ENCODE results near the gene SYNGR3.
"Not testable (repeated sequence)": the region's sequence is repeated elsewhere in the genome, so short reads cannot be mapped to it uniquely, and the experiment has no call there.

Gene SYNGR3

GRCh38 chr16:2031081-2031577 lies 41.4 kb downstream of the SYNGR3 start:
- H3K27me3 ChIP-seq (replicated peaks): no peaks in the 10 kb centered on the region
- no peak for DNase-seq
- peaks cover 4% of the 10 kb centered on the region for H3K36me3 ChIP-seq (replicated peaks)
- TF ChIP-seq, protein P1, sequence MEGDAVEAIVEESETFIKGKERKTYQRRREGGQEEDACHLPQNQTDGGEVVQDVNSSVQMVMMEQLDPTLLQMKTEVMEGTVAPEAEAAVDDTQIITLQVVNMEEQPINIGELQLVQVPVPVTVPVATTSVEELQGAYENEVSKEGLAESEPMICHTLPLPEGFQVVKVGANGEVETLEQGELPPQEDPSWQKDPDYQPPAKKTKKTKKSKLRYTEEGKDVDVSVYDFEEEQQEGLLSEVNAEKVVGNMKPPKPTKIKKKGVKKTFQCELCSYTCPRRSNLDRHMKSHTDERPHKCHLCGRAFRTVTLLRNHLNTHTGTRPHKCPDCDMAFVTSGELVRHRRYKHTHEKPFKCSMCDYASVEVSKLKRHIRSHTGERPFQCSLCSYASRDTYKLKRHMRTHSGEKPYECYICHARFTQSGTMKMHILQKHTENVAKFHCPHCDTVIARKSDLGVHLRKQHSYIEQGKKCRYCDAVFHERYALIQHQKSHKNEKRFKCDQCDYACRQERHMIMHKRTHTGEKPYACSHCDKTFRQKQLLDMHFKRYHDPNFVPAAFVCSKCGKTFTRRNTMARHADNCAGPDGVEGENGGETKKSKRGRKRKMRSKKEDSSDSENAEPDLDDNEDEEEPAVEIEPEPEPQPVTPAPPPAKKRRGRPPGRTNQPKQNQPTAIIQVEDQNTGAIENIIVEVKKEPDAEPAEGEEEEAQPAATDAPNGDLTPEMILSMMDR (IDR thresholded peaks at IDR 0.05; ENCODE audit: low read depth, low read length, missing control alignments): no peak
- in situ Hi-C loops (cut with HindIII; ENCODE audit: low pct_ligation_motif_present, low sequenced_read_pairs): no loop called here
- H3K4me3 ChIP-seq (ENCODE audit: low read depth, low read length): no peak overlapping the region
- no peak overlapping the region for H3K27ac ChIP-seq

DNA sequence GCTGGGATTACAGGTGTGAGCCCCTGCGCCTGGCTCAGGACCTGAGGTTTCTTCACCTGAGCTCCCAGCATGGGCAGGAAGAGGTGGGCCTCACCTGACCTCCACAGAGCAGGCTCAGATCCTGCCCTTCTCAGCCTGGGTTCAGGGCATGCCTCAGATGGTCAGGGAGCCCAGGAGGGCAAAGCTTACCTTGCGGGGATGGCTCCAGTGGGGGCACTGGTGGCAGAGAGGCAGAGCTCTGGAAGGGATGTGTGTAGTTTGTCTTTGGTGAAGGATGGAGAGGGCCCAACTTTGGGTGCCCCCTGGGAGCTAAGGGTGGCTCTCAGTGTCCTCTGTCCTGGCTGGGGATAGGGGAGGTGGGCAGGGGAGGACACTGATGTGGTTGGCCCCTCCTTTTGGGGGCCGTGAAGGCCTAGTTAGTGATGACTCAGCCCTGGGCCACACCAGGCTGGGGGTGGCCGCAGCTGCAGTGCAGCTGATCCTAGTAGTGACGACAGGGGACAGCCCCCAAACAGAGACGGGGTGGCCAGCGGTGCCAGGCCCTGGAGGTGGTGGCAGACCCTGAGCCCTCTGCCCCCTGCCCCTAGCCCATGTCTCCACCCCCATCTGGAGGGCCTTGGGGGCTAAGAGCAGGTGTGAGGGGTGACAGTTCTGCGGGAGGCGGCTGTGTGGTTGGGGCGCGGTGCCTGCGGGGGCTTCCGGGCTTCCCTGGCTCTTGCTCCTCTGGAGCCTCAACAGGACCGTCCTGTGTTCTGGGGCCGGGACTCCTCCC lies 42.7 kb downstream of the SYNGR3 start:
- Histone ChIP-seq H3K4me3 (ENCODE audit: low read depth, low read length) (no peak overlapping the region), H3K27me3 (replicated peaks) (no peaks in the 10 kb centered on the region), H3K36me3 (replicated peaks) (peaks cover 16% of the 10 kb centered on the region), H3K27ac (peak overlapping the region; percentile 80)
- DNase-seq: no peak
- TF ChIP-seq, protein P1 (IDR thresholded peaks at IDR 0.05; ENCODE audit: low read depth, low read length, missing control alignments): no peak
- in situ Hi-C loops (cut with HindIII; ENCODE audit: low pct_ligation_motif_present, low sequenced_read_pairs): no loop called here

- TF ChIP-seq, protein P1 (IDR thresholded peaks at IDR 0.05; ENCODE audit: low read depth, low read length, missing control alignments): no peak
- H3K4me3 ChIP-seq (ENCODE audit: low read depth, low read length): peak overlapping the region; percentile 41
- H3K36me3 ChIP-seq (replicated peaks): peaks cover 16% of the 10 kb centered on the region
- H3K27ac ChIP-seq: peak overlapping the region; percentile 80
- peak; percentile 49 for DNase-seq
- H3K27me3 ChIP-seq (replicated peaks): no peaks in the 10 kb centered on the region
- in situ Hi-C loops (cut with HindIII; ENCODE audit: low pct_ligation_motif_present, low sequenced_read_pairs): no loop called here
These were observed 43.5 kb downstream of the SYNGR3 start for GRCh38 chr16:2033057-2033908.

DNA sequence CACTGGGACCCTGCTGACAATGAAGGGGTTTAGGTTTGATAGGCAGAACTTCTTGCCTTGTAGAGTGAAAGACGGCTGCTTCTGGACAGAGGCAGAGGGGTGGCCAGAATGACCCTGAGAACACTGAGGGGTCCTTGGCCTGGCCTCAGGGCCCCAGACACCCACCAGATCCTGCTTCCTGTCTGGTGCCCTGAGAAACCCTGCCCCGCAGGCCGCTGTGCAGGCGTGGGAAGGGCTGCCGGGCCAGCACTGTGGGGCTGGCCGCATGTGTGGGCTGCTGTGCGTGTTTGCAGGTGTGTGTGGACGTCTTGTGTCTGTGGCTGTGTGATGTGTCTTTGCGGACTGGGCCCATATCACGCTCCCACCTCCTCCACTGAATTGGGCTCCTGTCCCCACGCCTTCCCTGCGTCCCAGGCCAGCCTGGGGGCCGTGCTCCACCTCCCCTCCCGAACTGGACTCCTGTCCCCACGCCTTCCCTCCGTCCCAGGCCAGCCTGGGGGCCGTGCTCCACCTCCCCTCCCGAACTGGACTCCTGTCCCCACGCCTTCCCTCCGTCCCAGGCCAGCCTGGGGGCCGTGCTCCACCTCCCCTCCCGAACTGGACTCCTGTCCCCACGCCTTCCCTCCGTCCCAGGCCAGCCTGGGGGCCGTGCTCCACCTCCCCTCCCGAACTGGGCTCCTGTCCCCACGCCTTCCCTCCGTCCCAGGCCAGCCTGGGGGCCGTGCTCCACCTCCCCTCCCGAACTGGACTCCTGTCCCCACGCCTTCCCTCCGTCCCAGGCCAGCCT lies 44.3 kb downstream of the SYNGR3 start:
- Histone ChIP-seq H3K36me3 (replicated peaks) (peaks cover 21% of the 10 kb centered on the region), H3K27ac (peak overlapping the region; percentile 80), H3K4me3 (ENCODE audit: low read depth, low read length) (peak overlapping the region; percentile 41)
- peak; percentile 25 for DNase-seq
- H3K27me3 ChIP-seq (replicated peaks); in situ Hi-C loops (cut with HindIII; ENCODE audit: low pct_ligation_motif_present, low sequenced_read_pairs): not testable (repeated sequence)

DNA sequence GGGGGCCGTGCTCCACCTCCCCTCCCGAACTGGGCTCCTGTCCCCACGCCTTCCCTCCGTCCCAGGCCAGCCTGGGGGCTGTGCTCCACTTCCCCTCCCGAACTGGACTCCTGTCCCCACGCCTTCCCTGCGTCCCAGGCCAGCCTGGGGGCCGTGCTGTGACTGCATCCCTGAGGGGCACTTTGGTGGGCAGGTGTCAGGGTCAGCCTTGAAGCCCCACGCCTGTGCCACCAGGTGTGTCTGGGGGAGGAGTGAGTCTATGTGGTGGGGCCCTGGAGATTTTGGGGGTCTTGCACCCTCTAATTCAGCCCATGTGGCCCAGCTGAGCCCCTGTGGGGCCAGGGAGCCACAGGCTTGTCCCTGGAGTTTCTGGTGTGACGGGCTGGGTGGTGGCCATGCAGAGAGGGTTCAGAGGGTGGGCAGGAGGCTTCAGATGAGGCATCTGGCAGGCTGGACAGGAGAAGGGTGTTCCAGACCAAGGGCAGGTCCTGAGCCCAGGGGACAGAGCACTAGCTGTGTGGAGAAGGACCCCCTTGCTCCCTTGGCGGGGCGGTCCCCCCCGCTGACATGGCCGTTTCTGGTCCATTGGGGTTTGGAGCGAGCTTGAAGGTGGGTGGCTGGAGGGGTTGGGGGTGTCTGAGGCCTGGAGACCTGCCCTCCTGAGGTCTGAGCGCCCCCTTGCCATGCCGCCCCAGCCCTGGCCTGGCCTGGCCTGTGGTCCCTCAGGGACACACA lies 45.1 kb downstream of the SYNGR3 start:
- Histone ChIP-seq H3K27ac (peak overlapping the region; percentile 71), H3K27me3 (replicated peaks) (no peaks in the 10 kb centered on the region), H3K4me3 (ENCODE audit: low read depth, low read length) (peak overlapping the region; percentile 15), H3K36me3 (replicated peaks) (peaks cover 21% of the 10 kb centered on the region)
- DNase-seq: no peak
- TF ChIP-seq, protein P1 (IDR thresholded peaks at IDR 0.05; ENCODE audit: low read depth, low read length, missing control alignments): no peak
- in situ Hi-C loops (cut with HindIII; ENCODE audit: low pct_ligation_motif_present, low sequenced_read_pairs): loop anchor here (5.0 kb wide), 1 partner anchor 42 kb away; no protein-coding TSS in a partner anchor
